Activated CD4-positive, CD25-positive, alpha-beta regulatory T cell treated with anti-CD3 and anti-CD28 coated beads, Interleukin-2, amount 50 U/mL, for 16 hours (primary cell): ENCODE data around the gene TAF3.

Experiments used
- DNase-seq: peaks from one replicate; pipeline ENCODE4 v3.0.0-alpha.2; 2020; ENCODE audit warnings: low read depth, low spot score

The TAF3 gene

GRCh38 chr10:8047452-8048280 lies 229.4 kb downstream of the TAF3 start:
- no peak for DNase-seq

- DNase-seq = no peak
Observed at GRCh38 chr10:8048281-8049008, 230.1 kb downstream of the TAF3 start.

DNA sequence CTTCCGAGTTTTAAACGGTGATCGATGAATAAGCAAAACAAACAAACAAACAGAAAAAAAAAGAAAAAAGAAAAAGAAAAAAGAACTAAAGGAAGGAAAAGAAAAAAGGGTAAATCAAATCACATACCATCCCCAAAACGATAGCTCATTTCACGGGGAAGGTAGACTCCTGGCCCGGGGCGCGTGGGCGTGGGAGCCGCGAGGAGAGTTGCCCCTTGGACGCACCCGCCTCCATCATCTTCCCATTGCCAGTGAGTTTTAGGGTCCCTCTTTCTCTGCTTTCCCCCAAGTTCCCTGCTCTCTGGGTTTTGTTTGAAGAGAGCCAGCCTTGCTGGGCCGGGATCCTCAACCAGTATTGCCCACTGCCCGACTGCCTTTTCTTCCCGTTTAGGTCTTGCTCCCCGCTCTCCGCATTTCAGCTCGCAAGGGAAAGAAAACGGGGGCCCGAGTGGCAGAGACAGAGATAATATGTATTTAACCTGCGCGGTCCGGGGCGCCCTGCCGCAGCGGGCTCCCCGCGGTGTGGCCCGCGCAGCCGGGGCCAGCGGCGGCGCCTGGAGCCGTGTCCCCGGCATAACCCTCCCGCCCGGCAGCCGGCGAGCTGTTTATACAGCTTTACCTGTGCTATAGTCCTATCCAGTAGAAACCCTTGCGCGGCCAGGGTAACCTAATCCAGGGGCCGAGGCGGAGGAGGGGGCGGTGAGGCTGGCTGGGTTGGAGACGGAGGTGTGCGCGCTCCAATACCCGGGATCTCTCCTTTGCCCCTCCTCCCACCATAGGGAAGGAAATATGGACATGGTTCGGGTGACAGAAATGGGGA lies 230.9 kb downstream of the TAF3 start:
- no peak for DNase-seq

DNA sequence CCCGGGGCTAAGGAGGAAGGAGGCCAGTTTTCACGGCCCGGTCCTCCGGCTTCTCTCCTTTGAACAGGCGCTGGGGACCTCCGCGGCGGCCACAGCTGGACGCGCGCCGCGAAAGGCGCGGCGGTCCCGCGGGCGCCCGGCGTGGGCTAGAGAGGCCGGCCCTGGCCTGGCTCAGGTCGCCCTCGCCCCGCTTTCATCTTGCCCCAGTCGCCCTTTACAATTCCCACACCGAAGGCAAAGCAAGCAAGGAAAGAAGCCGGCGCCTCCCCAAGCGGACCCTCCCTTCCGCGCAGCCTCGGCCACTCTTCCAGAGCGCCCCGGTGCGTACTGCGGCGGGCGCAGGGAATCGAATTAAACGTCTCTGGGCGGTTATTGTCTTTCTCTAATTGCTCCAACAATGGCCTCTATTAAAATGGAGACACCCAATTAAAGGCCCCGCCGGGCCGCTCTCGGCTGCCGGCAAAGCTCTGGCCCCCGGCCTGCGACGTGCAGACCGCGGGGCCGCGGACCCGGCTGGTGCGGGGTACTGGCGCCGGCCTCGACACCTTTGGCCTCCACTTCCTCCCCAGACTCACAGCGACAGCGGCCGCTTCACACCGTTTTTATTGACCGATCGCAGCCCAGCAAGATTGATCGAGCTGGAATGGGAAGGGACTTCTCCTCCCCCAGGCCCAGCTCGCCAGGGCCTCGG lies 231.7 kb downstream of the TAF3 start:
- no peak for DNase-seq

DNA sequence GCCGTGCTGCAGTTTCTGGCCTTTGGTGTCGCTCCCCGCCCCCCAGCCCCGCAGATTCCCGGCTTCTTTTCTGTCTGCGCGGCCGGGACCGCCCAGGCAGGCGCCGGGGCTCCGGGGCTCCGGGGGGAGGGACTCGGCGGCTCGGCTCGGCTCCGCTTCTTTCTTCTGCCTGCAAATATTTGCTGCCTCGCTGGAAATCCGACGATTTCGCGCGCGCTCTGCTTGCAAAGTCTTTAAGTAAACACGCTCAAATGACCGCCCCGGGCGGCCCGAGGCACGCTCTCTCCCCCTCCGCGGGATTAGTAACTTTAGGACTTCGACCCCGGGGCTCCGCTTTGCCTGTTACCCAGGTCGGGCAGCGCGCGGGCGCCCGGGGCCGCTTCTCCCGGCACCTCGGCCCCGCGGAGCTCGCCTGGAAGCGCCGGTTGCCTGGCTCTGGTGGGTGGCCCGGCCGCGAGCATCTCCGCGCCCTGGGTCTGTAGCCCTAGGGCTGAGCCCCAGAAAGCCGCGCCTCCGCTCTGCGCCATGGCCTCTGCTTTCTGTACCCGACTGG lies 232.3 kb downstream of the TAF3 start:
- no peak for DNase-seq

DNA sequence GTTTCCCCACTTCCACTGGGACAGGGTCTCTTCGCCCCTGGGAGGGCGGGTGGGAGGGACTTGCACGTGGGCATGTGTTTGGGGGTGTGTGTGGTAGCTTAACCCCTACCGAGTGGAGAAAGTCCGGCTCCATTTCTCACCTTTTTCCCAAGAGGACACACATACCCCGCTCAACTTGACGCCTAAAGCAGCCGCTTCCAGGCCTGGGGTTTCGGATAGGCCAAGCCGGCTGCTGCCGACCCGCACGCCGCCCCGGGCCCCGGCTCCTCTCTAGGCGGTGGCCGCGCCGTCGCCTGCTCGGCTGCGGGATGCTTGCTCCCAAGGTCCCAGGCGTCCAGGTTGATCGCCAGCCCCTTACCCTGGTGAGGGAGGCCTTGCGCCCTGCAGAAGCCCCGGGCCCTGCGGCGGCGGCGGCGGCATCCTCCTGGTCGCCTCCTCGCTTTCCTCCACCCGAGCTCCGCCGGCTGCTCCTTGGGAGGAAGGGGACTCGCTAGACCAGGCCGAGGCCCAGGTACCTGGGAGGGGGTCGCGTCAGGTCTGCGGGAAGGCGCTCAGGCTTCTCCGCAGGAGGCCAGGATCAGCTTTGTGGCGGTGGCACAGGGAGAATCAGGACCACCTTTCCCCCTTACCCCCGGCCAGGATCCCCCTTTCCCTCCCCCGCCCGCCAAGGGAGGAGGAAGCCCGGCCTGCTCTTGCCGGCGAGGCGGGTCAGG lies 233.0 kb downstream of the TAF3 start:
- DNase-seq = no peak

GRCh38 chr10:8051851-8052257 lies 233.5 kb downstream of the TAF3 start:
- DNase-seq = no peak

DNA sequence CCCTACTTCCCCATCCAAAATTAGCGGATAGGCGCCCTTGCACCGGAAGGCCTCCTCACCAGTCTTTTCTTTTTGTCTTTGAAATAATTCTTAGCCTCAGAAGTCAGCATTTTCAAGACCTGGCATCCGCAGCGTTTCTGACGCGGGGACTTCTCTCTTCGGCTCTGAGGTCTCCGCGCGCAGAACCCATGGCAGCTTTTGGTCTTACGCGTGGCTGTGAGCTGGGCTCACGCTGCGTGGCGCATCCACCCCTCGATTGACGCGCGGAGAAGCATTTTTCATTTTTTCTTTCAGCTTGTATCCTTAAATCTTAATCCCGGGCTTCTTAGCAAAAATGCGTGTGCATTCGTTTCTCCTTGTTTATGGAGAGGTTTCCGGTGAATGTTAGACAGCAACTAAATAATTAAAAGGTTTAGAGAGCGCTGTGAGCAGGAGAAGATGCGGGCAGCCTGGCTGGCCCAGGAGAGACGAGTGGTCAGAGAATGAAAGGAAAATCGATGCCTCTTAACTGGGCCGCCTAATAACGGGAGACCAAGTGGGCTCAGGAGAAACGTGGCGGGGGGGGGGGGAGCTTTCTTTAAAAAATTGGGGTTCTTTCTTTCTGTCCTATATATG lies 234.1 kb downstream of the TAF3 start:
- no peak for DNase-seq

GRCh38 chr10:8052956-8053445 lies 234.7 kb downstream of the TAF3 start:
- no peak for DNase-seq

GRCh38 chr10:8053446-8054243 lies 235.3 kb downstream of the TAF3 start:
- peak; percentile 89 for DNase-seq

DNA sequence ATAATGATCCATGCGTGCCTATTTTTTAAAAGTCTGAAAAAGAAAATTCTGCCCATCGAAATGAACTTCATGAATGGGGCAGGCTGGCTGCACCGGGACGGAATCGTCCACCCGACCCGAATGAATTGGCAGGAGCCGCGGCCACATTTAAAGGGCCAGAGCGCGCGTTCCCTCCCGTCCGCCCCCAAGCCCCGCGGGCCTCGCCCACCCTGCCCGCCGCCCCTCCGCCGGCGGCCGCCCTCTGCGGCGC lies 235.9 kb downstream of the TAF3 start:
- DNase-seq = no peak

DNA sequence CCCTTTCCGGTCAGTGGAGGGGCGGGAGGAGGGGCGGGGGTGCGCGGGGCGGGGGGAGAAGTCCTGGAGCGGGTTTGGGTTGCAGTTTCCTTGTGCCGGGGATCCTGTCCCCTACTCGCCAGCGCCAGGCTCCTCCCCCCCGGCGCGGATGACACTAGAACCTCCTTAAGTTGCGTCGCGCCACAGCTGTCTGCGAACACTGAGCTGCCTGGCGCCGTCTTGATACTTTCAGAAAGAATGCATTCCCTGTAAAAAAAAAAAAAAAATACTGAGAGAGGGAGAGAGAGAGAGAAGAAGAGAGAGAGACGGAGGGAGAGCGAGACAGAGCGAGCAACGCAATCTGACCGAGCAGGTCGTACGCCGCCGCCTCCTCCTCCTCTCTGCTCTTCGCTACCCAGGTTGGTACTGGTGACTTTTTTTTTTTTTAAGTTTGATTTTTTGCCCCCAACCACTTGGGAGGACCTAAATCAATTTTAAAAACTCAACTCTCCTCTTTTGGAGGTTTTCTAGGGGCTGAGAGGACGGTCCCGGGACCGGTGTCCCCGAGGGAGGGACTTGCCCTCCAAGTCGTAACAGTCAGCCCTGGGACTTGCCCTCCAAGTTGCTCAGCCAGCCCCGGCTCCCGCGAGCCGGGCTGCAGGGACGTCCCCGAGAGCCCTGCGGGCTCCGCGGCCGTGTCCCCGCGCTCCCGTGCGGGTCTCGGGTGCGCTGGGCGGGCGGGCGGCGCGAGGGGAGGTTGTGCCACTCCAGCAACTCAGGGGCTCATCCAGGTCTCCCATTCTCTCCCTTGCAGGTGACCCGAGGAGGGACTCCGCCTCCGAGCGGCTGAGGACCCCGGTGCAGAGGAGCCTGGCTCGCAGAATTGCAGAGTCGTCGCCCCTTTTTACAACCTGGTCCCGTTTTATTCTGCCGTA lies 236.4 kb downstream of the TAF3 start, which contains the start of gene GATA3:
GATA3 (plus strand) TSS at position 195 of the 914 bp plus-strand sequence. CDS start 968 bp downstream, outside the sequence.
- DNase-seq = peak; percentile 71

- no peak for DNase-seq
Observed at GRCh38 chr10:8055420-8056349, 237.4 kb downstream of the TAF3 start.

DNA sequence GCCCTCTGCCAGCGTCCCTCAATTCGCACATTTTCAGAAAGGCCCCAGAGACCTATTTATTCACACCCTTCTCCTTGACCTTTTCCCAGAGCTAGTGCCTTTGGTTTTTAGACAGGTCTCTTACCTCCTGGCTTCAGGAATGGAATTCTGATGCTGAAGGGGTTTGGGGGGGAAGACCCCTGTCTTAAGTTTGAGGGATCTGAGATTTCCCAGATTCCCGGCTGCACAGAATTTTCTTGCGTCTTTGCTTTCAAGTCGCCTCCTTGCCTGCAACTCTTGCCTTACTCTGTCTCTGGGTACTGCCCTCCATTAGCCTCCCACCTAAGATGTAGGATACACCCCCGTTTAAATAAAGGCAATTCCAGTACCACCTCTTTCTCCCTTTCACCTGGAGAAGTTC lies 238.1 kb downstream of the TAF3 start:
- no peak for DNase-seq

GRCh38 chr10:8056871-8057331 lies 238.6 kb downstream of the TAF3 start:
- DNase-seq = no peak

GRCh38 chr10:8057636-8058273 lies 239.4 kb downstream of the TAF3 start:
- no peak for DNase-seq
